Activated gamma-delta T cell (primary cell): ENCODE measurements around the gene PRPF19.
"Not testable (repeated sequence)": the region's sequence is repeated elsewhere in the genome, so short reads cannot be mapped to it uniquely, and the experiment has no call there.

Experiments
- DNase-seq: peaks from one replicate; lab custom pipeline; 2025; lab: John Stamatoyannopoulos, UW

Gene PRPF19

GRCh38 chr11:60923326-60923725 is 16.9 kb upstream of the PRPF19 start:
- no peak for DNase-seq

GRCh38 chr11:60922906-60923305 is 16.5 kb upstream of the PRPF19 start:
- no peak for DNase-seq

GRCh38 chr11:60921777-60922335 is 15.5 kb upstream of the PRPF19 start:
- DNase-seq: no peak

GRCh38 chr11:60921259-60921658 is 14.9 kb upstream of the PRPF19 start:
- no peak for DNase-seq

- no peak for DNase-seq
These were observed 13.6 kb upstream of the PRPF19 start for GRCh38 chr11:60919956-60920355.

- DNase-seq: no peak
These were observed 12.9 kb upstream of the PRPF19 start for GRCh38 chr11:60919320-60919719.

- DNase-seq: no peak
These were observed 12.5 kb upstream of the PRPF19 start for GRCh38 chr11:60918939-60919265.

- DNase-seq: no peak
These were observed 12.0 kb upstream of the PRPF19 start for GRCh38 chr11:60918251-60918938.

GRCh38 chr11:60917267-60917666 is 10.9 kb upstream of the PRPF19 start:
- DNase-seq: no peak

GRCh38 chr11:60916669-60917206 is 10.4 kb upstream of the PRPF19 start:
- DNase-seq: no peak

GRCh38 chr11:60915248-60915914 is 9.0 kb upstream of the PRPF19 start:
- DNase-seq: no peak

GRCh38 chr11:60914633-60915247 is 8.4 kb upstream of the PRPF19 start:
- no peak for DNase-seq

- peak; percentile 64 for DNase-seq
These were observed 7.6 kb upstream of the PRPF19 start, which contains the start of gene TMEM109 for GRCh38 chr11:60913793-60914632. Gene TMEM109, plus strand, starts transcription at chr11:60914158. Its CDS starts 5,536 bp downstream, at chr11:60919694.

GRCh38 chr11:60912851-60913528 is 6.6 kb upstream of the PRPF19 start:
- no peak for DNase-seq

- DNase-seq: no peak
These were observed 6.0 kb upstream of the PRPF19 start for GRCh38 chr11:60912223-60912850.

GRCh38 chr11:60910711-60911380 is 4.5 kb upstream of the PRPF19 start:
- no peak for DNase-seq

- DNase-seq: no peak
These were observed 3.9 kb upstream of the PRPF19 start for GRCh38 chr11:60910281-60910687.

GRCh38 chr11:60909680-60910280 is 3.4 kb upstream of the PRPF19 start:
- not testable (repeated sequence) for DNase-seq

- DNase-seq: no peak
These were observed 2.4 kb upstream of the PRPF19 start for GRCh38 chr11:60908803-60909202.
